H1 (cell line): ENCODE measurements around the gene BMERB1.
"Not testable (repeated sequence)": the region's sequence is repeated elsewhere in the genome, so short reads cannot be mapped to it uniquely, and the experiment has no call there.

Experiments used
- CTCF ChIP-seq, 3 experiments: IDR thresholded peaks; 1 replicate in 2 of 3; 2 replicates in 1 of 3; pipeline versions ENCODE4 v1.5.1 to v1.6.1; 2011; ENCODE audit warnings: low read length in 3 of 3, mild to moderate bottlenecking in 3 of 3, inconsistent platforms in 2 of 3, low read depth in 1 of 3, moderate library complexity in 1 of 3; ENCODE audit not compliant: insufficient read depth in 1 of 3; ENCODE audit errors: control extremely low read depth in 1 of 3
- EZH2 ChIP-seq: fragments of 200-600 bp; sonication (generic); IDR thresholded peaks from 2 replicates; pipeline ENCODE4 v1.7.1; 2012; ENCODE audit warnings: low read depth, mild to moderate bottlenecking, moderate library complexity, low read length, inconsistent platforms; ENCODE audit not compliant: severe bottlenecking
- GTF2F1 ChIP-seq: IDR thresholded peaks from 2 replicates; pipeline ENCODE4 v1.6.1; 2012; ENCODE audit warnings: low read depth, low read length, improper control_type of control experiment, borderline replicate concordance
- JUN ChIP-seq: IDR thresholded peaks from 2 replicates; pipeline ENCODE4 v1.6.1; 2011; ENCODE audit warnings: low read depth, mild to moderate bottlenecking, improper control_type of control experiment, low read length
- RFX5 ChIP-seq: IDR thresholded peaks from 2 replicates; pipeline ENCODE4 v1.6.1; 2011; ENCODE audit warnings: low read depth, low read length, improper control_type of control experiment, borderline replicate concordance
- SIX5 ChIP-seq: IDR thresholded peaks from 2 replicates; pipeline ENCODE4 v1.6.1; 2011; ENCODE audit warnings: mild to moderate bottlenecking, low read depth, low read length
- SP4 ChIP-seq: IDR thresholded peaks from 2 replicates; pipeline ENCODE4 v1.6.1; 2012; ENCODE audit warnings: low read length, inconsistent platforms
- TBP ChIP-seq: IDR thresholded peaks from 2 replicates; pipeline ENCODE4 v1.6.1; 2011; ENCODE audit warnings: low read depth, low read length, improper control_type of control experiment
- ZNF274 ChIP-seq: IDR thresholded peaks from 2 replicates; pipeline ENCODE4 v1.7.0; 2012; ENCODE audit warnings: low read length, borderline replicate concordance; ENCODE audit errors: extremely low read depth

- not testable (repeated sequence) for TF ChIP-seq CTCF (IDR thresholded peaks at IDR 0.05; ENCODE audit: control extremely low read depth in 1 of 3, insufficient read depth in 1 of 3, low read depth in 1 of 3, low read length in 3 of 3); EZH2; TBP; RFX5; SP4; GTF2F1; SIX5; ZNF274; JUN
Measured at GRCh38 chr16:15388060-15388459, 46.3 kb upstream of the BMERB1 start.
